CD4-positive, alpha-beta T cell treated with Interleukin-6 for 4 hours (primary cell): ENCODE measurements around the gene ZNF282.
A peak's percentile ranks its signal among the peaks of the same experiment; 100 is the strongest.

Source experiments
- DNase-seq: peaks from one replicate; pipeline ENCODE4 v3.0.0-alpha.2; 2020; ENCODE audit warnings: mixed read lengths

Gene ZNF282

GRCh38 chr7:149195180-149196150 lies at the start of gene ZNF282:
ZNF282 (plus strand) TSS chr7:149195546; CDS start chr7:149195590, 44 bp downstream.
- DNase-seq = peak; percentile 73

- DNase-seq = peak; percentile 87
Measured at GRCh38 chr7:149147072-149147751, 48.1 kb upstream of the ZNF282 start, which contains the start of gene ZNF398. ZNF398 (plus strand) TSS chr7:149147453; CDS start chr7:149147743, 290 bp downstream.

GRCh38 chr7:149147752-149148653 lies 47.3 kb upstream of the ZNF282 start:
- peak; percentile 70 for DNase-seq

GRCh38 chr7:149150981-149151380 lies 44.4 kb upstream of the ZNF282 start:
- no peak for DNase-seq

- no peak for DNase-seq
Measured at GRCh38 chr7:149153346-149153745, 42.0 kb upstream of the ZNF282 start.

- DNase-seq = no peak
Measured at GRCh38 chr7:149154056-149154455, 41.3 kb upstream of the ZNF282 start.

DNA sequence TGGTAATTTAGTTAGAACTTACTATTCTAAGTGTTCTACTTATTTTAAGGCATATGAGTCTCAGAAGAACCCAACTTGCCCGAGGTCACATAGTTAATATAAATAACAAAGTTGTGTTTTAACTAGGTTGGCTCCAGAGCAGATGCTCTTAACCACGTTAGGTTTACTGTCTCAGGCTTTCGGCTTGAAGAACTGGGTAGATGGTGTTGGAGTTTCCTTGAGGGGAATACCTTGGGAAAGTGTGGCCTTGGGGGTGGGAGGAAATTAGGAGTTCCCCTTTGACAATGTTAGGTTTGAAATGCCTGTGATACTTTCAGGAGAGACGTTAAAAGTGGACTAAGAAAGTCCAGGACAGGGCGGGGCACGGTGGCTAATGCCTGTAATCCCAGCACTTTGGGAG lies 38.4 kb upstream of the ZNF282 start:
- no peak for DNase-seq

DNA sequence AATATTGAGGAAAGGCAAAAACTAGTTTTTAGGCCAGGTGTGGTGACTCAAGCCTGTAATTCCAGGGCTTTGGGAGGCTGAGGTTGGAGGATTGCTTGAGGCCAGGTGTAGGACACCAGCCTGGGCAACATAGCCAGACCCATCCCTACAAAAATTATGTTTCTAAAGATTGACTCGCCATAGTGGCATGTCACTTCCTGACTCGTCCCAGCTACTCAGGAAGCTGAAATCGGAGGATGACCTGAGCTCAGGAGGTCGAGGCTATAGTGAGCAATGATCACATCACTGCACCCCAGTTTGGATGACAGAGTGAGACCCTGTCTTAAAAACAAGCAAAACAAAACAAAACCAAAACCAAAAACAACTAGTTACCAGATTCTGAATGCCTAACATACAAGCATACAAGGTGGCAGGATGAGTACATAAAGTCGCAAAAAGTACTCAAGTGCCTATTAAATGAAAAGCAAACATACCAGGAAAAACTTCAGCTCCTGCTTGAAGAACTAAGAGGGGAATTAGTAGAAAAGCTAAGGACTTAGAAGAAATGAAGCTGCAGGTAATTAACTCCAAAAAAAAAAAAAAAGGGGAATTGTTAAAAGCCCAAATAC lies 34.0 kb upstream of the ZNF282 start:
- DNase-seq = no peak

- DNase-seq = no peak
Measured at GRCh38 chr7:149166142-149166541, 29.2 kb upstream of the ZNF282 start.

DNA sequence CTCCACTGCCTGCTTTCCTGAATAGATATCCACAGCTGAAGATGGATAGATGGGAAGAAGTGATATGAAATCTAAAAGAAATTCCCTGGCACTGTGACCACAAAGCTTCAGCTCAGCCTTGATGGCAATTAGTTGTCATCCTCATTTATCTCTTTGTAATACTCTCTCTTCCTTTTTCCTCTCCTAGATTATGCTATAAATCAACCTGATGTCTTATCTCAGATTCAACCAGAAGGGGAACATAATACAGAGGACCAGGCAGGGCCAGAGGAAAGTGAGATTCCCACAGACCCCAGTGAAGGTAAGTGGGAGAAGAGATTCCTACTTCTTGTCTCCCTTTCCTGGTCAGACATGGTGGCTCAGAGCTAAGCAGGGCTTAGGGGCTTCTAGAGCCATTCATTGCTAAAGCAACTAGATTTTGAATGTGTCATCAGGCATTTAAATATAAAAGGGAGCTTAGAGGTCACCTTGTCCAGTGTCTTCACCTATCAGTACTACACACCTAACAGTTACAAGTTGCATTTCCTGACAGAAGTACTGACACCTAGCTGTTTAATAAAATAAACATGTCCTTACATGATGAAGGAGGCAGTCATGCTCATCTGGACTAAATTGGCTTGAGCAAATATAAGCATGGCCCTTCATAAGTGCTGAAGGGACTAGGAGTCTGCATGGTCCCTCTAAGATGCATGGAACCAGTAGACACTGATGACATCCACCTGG lies 28.6 kb upstream of the ZNF282 start:
- DNase-seq = no peak

DNA sequence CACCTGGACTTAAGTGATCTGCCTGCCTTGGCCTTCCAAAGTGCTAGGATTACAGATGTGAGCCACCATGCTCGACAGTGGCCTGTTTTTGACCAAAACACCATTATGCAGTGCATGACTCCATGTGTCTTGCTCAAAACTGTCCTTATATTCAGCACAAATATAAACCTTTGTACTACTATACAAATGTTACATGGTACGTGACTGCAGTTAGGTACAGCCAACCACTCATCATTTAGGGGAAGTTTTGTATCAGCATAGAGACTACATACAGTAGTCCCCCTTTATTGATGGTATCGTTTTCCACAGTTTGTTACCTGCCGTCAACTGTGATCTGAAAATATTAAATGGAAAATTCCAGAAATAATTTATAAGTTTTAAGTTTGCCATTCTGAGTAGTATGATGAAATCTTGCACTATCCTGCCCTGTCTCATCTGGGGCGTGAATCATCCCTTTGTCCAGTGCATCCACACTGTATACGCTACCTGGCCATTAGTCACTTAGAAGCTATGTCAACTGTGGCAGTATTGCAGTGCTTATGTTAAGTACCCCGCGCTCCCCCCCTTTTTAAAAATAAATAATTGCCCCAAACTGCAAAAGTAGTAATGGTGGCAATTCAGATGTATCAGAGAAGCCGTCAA lies 23.3 kb upstream of the ZNF282 start:
- no peak for DNase-seq

- no peak for DNase-seq
Measured at GRCh38 chr7:149172534-149172920, 22.8 kb upstream of the ZNF282 start.

- DNase-seq = no peak
Measured at GRCh38 chr7:149175150-149175549, 20.2 kb upstream of the ZNF282 start.

DNA sequence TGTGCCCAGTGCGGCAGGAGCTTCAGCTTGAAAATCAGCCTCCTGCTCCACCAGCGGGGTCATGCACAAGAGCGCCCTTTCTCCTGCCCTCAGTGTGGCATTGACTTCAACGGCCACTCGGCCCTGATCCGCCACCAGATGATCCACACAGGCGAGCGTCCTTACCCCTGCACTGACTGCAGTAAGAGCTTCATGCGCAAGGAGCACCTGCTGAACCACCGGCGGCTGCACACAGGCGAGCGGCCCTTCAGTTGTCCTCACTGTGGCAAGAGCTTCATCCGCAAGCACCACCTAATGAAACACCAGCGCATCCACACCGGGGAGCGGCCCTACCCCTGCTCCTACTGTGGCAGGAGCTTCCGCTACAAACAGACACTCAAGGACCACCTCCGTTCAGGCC lies 16.1 kb upstream of the ZNF282 start:
- no peak for DNase-seq

DNA sequence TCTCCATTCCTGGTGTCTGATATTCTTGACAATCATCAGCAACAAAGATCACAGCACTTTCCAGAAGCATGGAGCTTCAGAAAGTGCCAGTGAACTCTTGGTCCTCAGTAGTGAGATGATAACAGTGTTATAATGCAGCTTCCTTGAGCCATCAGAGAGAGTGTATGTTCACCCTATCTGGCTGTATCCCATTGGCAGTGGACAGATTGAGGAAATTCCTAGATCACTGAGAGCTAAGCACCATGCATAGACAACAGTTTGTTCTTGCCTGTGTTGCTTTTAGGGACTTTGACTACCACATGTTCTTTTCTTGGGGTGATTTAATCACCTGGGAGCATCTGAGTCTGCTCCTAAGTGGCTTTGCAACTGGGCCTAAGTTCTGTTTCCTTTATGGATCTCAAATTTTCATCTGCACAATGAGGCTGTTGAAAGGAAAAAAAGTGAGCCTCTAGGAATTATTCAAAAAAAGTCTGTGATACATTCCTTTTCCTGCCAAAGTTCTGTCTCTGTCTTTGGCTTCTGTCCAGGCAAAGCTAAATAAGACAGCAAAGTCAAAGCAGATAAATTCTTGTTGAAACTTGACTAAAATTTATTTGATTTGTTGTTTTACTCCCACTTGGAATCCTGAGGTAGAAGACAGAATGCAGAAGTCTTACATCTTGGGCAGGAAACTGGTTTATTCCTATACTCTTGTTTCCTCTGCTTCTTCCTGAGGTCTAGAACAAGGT lies 14.5 kb upstream of the ZNF282 start:
- no peak for DNase-seq

- no peak for DNase-seq
Measured at GRCh38 chr7:149181450-149181790, 13.9 kb upstream of the ZNF282 start.

- no peak for DNase-seq
Measured at GRCh38 chr7:149184274-149184673, 11.1 kb upstream of the ZNF282 start.

DNA sequence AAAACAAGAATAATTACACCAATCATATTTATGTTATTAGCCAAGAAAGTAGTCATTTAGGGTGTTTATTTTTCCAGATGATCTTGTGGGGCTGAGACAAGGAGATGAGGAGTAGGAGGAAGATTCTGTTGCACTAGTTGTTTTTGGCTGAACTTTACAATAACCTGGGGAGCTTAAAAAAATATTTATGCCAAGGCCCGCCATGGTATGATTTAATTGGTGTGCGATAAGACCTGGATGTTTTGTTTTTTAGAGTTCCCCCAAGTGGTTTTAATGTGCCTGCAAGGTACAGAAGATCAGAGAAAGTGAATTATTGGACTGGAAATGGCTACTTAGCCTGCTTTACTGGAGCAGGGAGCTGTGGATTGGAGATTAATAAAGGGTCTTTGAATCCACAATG lies 7.1 kb upstream of the ZNF282 start:
- no peak for DNase-seq

DNA sequence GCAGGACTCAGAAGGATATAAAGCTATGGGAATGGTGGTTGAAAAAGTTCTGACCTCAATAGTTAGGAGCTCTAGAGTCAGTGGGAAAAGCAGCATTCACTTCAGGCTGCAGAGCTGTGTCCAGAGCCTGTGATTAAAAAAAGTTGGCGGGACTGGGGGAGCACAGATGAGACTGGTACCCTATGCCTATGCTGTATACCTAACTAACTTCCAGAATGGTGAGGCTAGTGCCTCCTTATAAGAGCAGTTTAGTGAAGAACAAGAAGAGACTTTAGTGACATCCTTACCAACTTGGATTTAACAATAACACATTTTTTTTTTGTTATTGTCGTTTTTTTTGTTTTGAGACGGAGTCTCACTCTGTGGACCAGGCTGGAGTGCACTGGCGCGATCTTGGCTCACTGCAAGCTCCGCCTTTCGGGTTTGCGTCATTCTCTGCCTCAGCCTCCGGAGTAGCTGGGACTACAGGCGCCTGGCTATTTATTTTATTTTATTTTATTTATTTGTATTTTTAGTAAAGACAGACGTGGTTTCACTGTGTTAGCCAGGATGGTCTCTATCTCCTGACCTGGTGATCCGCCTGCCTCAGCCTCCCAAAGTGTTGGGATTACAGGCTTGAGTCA lies 6.6 kb upstream of the ZNF282 start:
- DNase-seq = no peak

GRCh38 chr7:149191851-149192250 lies 3.5 kb upstream of the ZNF282 start:
- DNase-seq = no peak
